Liver (tissue), 9 donors: ENCODE data around the gene PON2. TPM values are rescaled to one million over a fixed set of nuclear protein-coding genes. Genes with fewer than 3 reads are reported as not detected.

Source experiments
- DNase-seq: peaks from one replicate; pipeline ENCODE4 v3.0.0-alpha.2; 2017; ENCODE audit warnings: low spot score
- H3K27ac ChIP-seq, 2 donors: one replicate each; pipeline ENCODE4 v1.7.0; 2013; ENCODE audit warnings: inconsistent platforms in 2 of 2, low read length in 2 of 2, control low read depth in 1 of 2, low read depth in 1 of 2, mild to moderate bottlenecking in 1 of 2
- H3K27me3 ChIP-seq, 4 donors: one replicate each; pipeline versions ENCODE4 v1.6.1 to v1.7.0; 2013; ENCODE audit warnings: low read length in 3 of 4, inconsistent platforms in 1 of 4, mild to moderate bottlenecking in 1 of 4, moderate library complexity in 1 of 4; ENCODE audit not compliant: control insufficient read depth in 4 of 4, insufficient read depth in 4 of 4
- H3K36me3 ChIP-seq, 4 donors: one replicate each; pipeline versions ENCODE4 v1.6.1 to v1.7.0; 2013; ENCODE audit warnings: low read length in 3 of 4, mild to moderate bottlenecking in 3 of 4, low read depth in 1 of 4, moderate library complexity in 1 of 4; ENCODE audit not compliant: control insufficient read depth in 4 of 4, insufficient read depth in 3 of 4
- H3K4me1 ChIP-seq, 4 donors: one replicate each; pipeline versions ENCODE4 v1.6.1 to v1.7.0; 2013; ENCODE audit warnings: low read length in 3 of 4, mild to moderate bottlenecking in 3 of 4, moderate library complexity in 1 of 4; ENCODE audit not compliant: control insufficient read depth in 4 of 4, insufficient read depth in 4 of 4
- H3K4me3 ChIP-seq, 3 donors: one replicate each; pipeline versions ENCODE4 v1.6.1 to v1.7.0; 2013; ENCODE audit warnings: low read length in 3 of 3, control low read depth in 1 of 3, low read depth in 1 of 3, mild to moderate bottlenecking in 1 of 3
- H3K9ac ChIP-seq, 2 donors: one replicate each; pipeline ENCODE4 v1.7.0; 2013; ENCODE audit warnings: low read length in 2 of 2, mild to moderate bottlenecking in 2 of 2, moderate library complexity in 2 of 2, control low read depth in 1 of 2, low read depth in 1 of 2
- H3K9me3 ChIP-seq, 4 donors: one replicate each; pipeline versions ENCODE4 v1.6.1 to v1.7.0; 2013; ENCODE audit warnings: low read length in 3 of 4; ENCODE audit not compliant: control insufficient read depth in 4 of 4
- EGR1 ChIP-seq, 2 donors: IDR thresholded peaks; 2 replicates each; pipeline ENCODE4 v1.6.1; 2016 to 2018; ENCODE audit warnings: antibody characterized with exemption in 2 of 2, low read depth in 2 of 2
- FOXA1 ChIP-seq: IDR thresholded peaks from 2 replicates; pipeline ENCODE4 v1.6.1; 2016; ENCODE audit warnings: antibody characterized with exemption
- FOXA2 ChIP-seq: IDR thresholded peaks from 2 replicates; pipeline ENCODE4 v1.6.1; 2016; ENCODE audit warnings: antibody characterized with exemption
- GABPA ChIP-seq, 2 donors: IDR thresholded peaks in 1 of 2; conservative IDR thresholded peaks in 1 of 2; 2 replicates each; pipeline ENCODE4 v1.6.1; 2016; ENCODE audit warnings: antibody characterized with exemption in 2 of 2, mild to moderate bottlenecking in 1 of 2, moderate library complexity in 1 of 2
- HNF4A ChIP-seq, 2 donors: conservative IDR thresholded peaks; 2 replicates each; pipeline ENCODE4 v1.6.1; 2016; ENCODE audit warnings: antibody characterized with exemption in 2 of 2, mild to moderate bottlenecking in 2 of 2
- HNF4G ChIP-seq: IDR thresholded peaks from 2 replicates; pipeline ENCODE4 v1.6.1; 2016; ENCODE audit warnings: antibody characterized with exemption
- JUND ChIP-seq, 2 donors: IDR thresholded peaks; 2 replicates each; pipeline ENCODE4 v1.6.1; 2016; ENCODE audit warnings: antibody characterized with exemption in 2 of 2
- NR2F2 ChIP-seq: IDR thresholded peaks from 2 replicates; pipeline ENCODE4 v1.6.1; 2016; ENCODE audit warnings: antibody characterized with exemption
- RAD21 ChIP-seq, 2 donors: IDR thresholded peaks; 2 replicates each; pipeline ENCODE4 v1.6.1; 2016; ENCODE audit warnings: antibody characterized with exemption in 2 of 2, mild to moderate bottlenecking in 2 of 2
- REST ChIP-seq: IDR thresholded peaks from 2 replicates; pipeline ENCODE4 v1.6.1; 2016; ENCODE audit warnings: antibody characterized with exemption, mild to moderate bottlenecking
- RXRA ChIP-seq, 2 donors: IDR thresholded peaks; 2 replicates each; pipeline ENCODE4 v1.6.1; 2017 to 2018; ENCODE audit warnings: antibody characterized with exemption in 2 of 2, mild to moderate bottlenecking in 1 of 2
- SP1 ChIP-seq: IDR thresholded peaks from 2 replicates; pipeline ENCODE4 v1.6.1; 2018; ENCODE audit warnings: antibody characterized with exemption, mild to moderate bottlenecking
- TAF1 ChIP-seq: conservative IDR thresholded peaks from 2 replicates; pipeline ENCODE4 v1.6.1; 2016; ENCODE audit warnings: antibody characterized with exemption, mild to moderate bottlenecking
- YY1 ChIP-seq: IDR thresholded peaks from 2 replicates; pipeline ENCODE4 v1.6.1; 2016; ENCODE audit warnings: antibody characterized with exemption, mild to moderate bottlenecking
- whole genome bisulfite sequencing: extraction: QIAGEN DNeasy Blood & Tissue Kit; methylation state at CpG from one replicate; pipeline ENCODE4 v1.1.7; 2013; 5-methylcytosine and 5-hydroxymethylcytosine counted together
- polyA plus RNA-seq, 2 donors: library from polyadenylated mRNA; stranded (reverse) in 1 of 2; unstranded in 1 of 2; fragments of 200-250 nt in 1 of 2; fragments of >200 nt in 1 of 2; fragmentation: Nextera tagmentation in 1 of 2; extraction: Ambion mirVana in 1 of 2; gene quantifications; one replicate each; pipeline versions ENCODE4 v1.2.1 to v1.2.3, GENCODE V29; 2013 to 2015
- total RNA-seq, 2 donors: library from RNA; depleted of rRNA; stranded (reverse); fragments of >200 nt; gene quantifications; one replicate each; pipeline ENCODE4 v1.2.3, GENCODE V29; 2014
- TF ChIP-seq, protein P1 (sequence below): fragments of 150-350 bp; IDR thresholded peaks from 2 replicates; pipeline ENCODE4 v1.5.1; 2017; ENCODE audit warnings: improper control_type of control experiment, low read depth, low read length; ENCODE audit not compliant: missing input control
- TF ChIP-seq, protein P2 (sequence below): IDR thresholded peaks from 2 replicates; pipeline ENCODE4 v1.6.1; 2016; ENCODE audit warnings: antibody characterized with exemption
- TF ChIP-seq, protein P3 (sequence below): IDR thresholded peaks from 2 replicates; pipeline ENCODE4 v1.6.1; 2016; ENCODE audit warnings: antibody characterized with exemption
- TF ChIP-seq, protein P4 (sequence below): IDR thresholded peaks from 2 replicates; pipeline ENCODE4 v1.6.1; 2016; ENCODE audit warnings: antibody characterized with exemption
- donor health status: healthy.
- donor health status: healthy.
- donor health status: healthy.
- donor health status: healthy.
- donor health status: healthy.

PON2 gene
- total and polyA plus RNA-seq, 4 donors = 99.1 to 276 (median 169) TPM

- no peaks in the 10 kb centered on the region for H3K9me3 ChIP-seq
- 63% methylated on average over 2 of the region's 2 CpGs for WGBS
- H3K27ac ChIP-seq = no peak overlapping the region
- H3K27me3 ChIP-seq = no peaks in the 10 kb centered on the region
- DNase-seq = no peak
- H3K36me3 ChIP-seq = no peaks in the 10 kb centered on the region
- H3K4me3 ChIP-seq = no peak overlapping the region
- TF ChIP-seq YY1 (no peak), FOXA1 (peak; percentile 43), TAF1 (no peak), HNF4G (no peak), FOXA2 (peak; percentile 41), RXRA (IDR thresholded peaks at IDR 0.05) (peak; percentile 74 to 87), RAD21 (IDR thresholded peaks at IDR 0.05) (peak in 1 of 2 donors; percentile 31), GABPA (IDR thresholded peaks at IDR 0.05 in 1 of 2, conservative IDR thresholded peaks at IDR 0.05 in 1 of 2) (no peak), REST (no peak), JUND (IDR thresholded peaks at IDR 0.05) (peak in 1 of 2 donors; percentile 31), NR2F2 (no peak), SP1 (peak; percentile 70), EGR1 (IDR thresholded peaks at IDR 0.05; ENCODE audit: low read depth in 2 of 2) (peak; percentile 41 to 47), HNF4A (conservative IDR thresholded peaks at IDR 0.05) (peak; percentile 70)
- TF ChIP-seq, protein P1, sequence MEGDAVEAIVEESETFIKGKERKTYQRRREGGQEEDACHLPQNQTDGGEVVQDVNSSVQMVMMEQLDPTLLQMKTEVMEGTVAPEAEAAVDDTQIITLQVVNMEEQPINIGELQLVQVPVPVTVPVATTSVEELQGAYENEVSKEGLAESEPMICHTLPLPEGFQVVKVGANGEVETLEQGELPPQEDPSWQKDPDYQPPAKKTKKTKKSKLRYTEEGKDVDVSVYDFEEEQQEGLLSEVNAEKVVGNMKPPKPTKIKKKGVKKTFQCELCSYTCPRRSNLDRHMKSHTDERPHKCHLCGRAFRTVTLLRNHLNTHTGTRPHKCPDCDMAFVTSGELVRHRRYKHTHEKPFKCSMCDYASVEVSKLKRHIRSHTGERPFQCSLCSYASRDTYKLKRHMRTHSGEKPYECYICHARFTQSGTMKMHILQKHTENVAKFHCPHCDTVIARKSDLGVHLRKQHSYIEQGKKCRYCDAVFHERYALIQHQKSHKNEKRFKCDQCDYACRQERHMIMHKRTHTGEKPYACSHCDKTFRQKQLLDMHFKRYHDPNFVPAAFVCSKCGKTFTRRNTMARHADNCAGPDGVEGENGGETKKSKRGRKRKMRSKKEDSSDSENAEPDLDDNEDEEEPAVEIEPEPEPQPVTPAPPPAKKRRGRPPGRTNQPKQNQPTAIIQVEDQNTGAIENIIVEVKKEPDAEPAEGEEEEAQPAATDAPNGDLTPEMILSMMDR = no peak
- TF ChIP-seq, protein P2, sequence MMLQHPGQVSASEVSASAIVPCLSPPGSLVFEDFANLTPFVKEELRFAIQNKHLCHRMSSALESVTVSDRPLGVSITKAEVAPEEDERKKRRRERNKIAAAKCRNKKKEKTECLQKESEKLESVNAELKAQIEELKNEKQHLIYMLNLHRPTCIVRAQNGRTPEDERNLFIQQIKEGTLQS = no peak
- TF ChIP-seq, protein P3, sequence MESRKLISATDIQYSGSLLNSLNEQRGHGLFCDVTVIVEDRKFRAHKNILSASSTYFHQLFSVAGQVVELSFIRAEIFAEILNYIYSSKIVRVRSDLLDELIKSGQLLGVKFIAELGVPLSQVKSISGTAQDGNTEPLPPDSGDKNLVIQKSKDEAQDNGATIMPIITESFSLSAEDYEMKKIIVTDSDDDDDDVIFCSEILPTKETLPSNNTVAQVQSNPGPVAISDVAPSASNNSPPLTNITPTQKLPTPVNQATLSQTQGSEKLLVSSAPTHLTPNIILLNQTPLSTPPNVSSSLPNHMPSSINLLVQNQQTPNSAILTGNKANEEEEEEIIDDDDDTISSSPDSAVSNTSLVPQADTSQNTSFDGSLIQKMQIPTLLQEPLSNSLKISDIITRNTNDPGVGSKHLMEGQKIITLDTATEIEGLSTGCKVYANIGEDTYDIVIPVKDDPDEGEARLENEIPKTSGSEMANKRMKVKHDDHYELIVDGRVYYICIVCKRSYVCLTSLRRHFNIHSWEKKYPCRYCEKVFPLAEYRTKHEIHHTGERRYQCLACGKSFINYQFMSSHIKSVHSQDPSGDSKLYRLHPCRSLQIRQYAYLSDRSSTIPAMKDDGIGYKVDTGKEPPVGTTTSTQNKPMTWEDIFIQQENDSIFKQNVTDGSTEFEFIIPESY = peak; percentile 34
- TF ChIP-seq, protein P4, sequence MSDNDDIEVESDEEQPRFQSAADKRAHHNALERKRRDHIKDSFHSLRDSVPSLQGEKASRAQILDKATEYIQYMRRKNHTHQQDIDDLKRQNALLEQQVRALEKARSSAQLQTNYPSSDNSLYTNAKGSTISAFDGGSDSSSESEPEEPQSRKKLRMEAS = no peak
- no peak overlapping the region for H3K9ac ChIP-seq
- H3K4me1 ChIP-seq = peaks cover 10 to 26% (median 21%) of the 10 kb centered on the region in 4 donors
Observed at GRCh38 chr7:95444796-95445195, 10.0 kb upstream of the PON2 start.
